A549 (cell line): ENCODE measurements around the gene CFAP69.

Experiments used
- CTCF ChIP-seq: fragments of >200 bp; sonication (Bioruptor Twin); formaldehyde crosslinking; IDR thresholded peaks from 3 replicates; pipeline ENCODE4 v1.5.1; 2016
- EP300 ChIP-seq, 2 experiments: fragments of >200 bp; sonication (Bioruptor Twin); formaldehyde crosslinking; IDR thresholded peaks; 2 replicates in 1 of 2; 3 replicates in 1 of 2; pipeline ENCODE4 v1.6.1; 2016 to 2017
- KDM1A ChIP-seq: fragments of 200-600 bp; sonication (generic); IDR thresholded peaks from 2 replicates; pipeline ENCODE4 v1.6.1; 2016; ENCODE audit warnings: low read depth, mild to moderate bottlenecking
- NFE2L2 ChIP-seq: fragments of 150-350 bp; conservative IDR thresholded peaks from 2 replicates; pipeline ENCODE4 v1.6.1; 2014; ENCODE audit warnings: low read length
- POLR2A ChIP-seq: IDR thresholded peaks from 2 replicates; pipeline ENCODE4 v1.6.1; 2012; ENCODE audit warnings: mild to moderate bottlenecking, low read length
- RAD21 ChIP-seq, 2 experiments: fragments of >200 bp in 1 of 2; sonication (Bioruptor Twin) in 1 of 2; formaldehyde crosslinking in 1 of 2; IDR thresholded peaks in 1 of 2; conservative IDR thresholded peaks in 1 of 2; 2 replicates in 1 of 2; 3 replicates in 1 of 2; pipeline ENCODE4 v1.6.1; 2012 to 2018; ENCODE audit warnings: inconsistent platforms in 1 of 2
- RCOR1 ChIP-seq: fragments of 150-350 bp; IDR thresholded peaks from 2 replicates; pipeline ENCODE4 v1.6.1; 2014; ENCODE audit warnings: antibody characterized with exemption, low read length, low read depth
- SREBF2 ChIP-seq: fragments of 450-650 bp; IDR thresholded peaks from 2 replicates; pipeline ENCODE4 v1.6.1; 2014; ENCODE audit warnings: mild to moderate bottlenecking, moderate library complexity
- ZNF302 ChIP-seq: fragments of 250-450 bp; sonication (Bioruptor Pico); IDR thresholded peaks from 2 replicates; pipeline ENCODE4 v1.9.0; 2021; ENCODE audit warnings: inconsistent platforms, mild to moderate bottlenecking, moderate library complexity
- TF ChIP-seq, protein P1 (sequence below): fragments of >200 bp; sonication (Bioruptor Twin); formaldehyde crosslinking; IDR thresholded peaks from 2 replicates; pipeline ENCODE4 v1.6.1; 2016
- TF ChIP-seq, protein P2 (sequence below): fragments of 150-350 bp; IDR thresholded peaks from 2 replicates; pipeline ENCODE4 v1.6.1; 2014; ENCODE audit warnings: low read depth, mild to moderate bottlenecking, low read length

- TF ChIP-seq CTCF = peak; percentile 55
- TF ChIP-seq, protein P1, sequence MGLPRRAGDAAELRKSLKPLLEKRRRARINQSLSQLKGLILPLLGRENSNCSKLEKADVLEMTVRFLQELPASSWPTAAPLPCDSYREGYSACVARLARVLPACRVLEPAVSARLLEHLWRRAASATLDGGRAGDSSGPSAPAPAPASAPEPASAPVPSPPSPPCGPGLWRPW = no peak
- no peak for TF ChIP-seq ZNF302
- TF ChIP-seq SREBF2 = no peak
- TF ChIP-seq, protein P2, sequence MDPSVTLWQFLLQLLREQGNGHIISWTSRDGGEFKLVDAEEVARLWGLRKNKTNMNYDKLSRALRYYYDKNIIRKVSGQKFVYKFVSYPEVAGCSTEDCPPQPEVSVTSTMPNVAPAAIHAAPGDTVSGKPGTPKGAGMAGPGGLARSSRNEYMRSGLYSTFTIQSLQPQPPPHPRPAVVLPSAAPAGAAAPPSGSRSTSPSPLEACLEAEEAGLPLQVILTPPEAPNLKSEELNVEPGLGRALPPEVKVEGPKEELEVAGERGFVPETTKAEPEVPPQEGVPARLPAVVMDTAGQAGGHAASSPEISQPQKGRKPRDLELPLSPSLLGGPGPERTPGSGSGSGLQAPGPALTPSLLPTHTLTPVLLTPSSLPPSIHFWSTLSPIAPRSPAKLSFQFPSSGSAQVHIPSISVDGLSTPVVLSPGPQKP = no peak
- TF ChIP-seq NFE2L2 = no peak
- TF ChIP-seq KDM1A = no peak
- no peak for TF ChIP-seq EP300 (IDR thresholded peaks at IDR 0.05)
- TF ChIP-seq POLR2A = no peak
- no peak for TF ChIP-seq RCOR1
- TF ChIP-seq RAD21 (conservative IDR thresholded peaks at IDR 0.05 in 1 of 2, IDR thresholded peaks at IDR 0.05 in 1 of 2) = peak; percentile 43 to 47
Measured at GRCh38 chr7:90298145-90299038, 53.4 kb downstream of the CFAP69 start.
